Body of pancreas (tissue), 4 donors: ENCODE measurements around the gene FOS. TPM values are rescaled to one million over a fixed set of nuclear protein-coding genes. Genes with fewer than 3 reads are reported as not detected.

Source experiments
- ATAC-seq: fragments of 150-250 bp; one replicate; pipeline ENCODE4 v1.9.1; 2016
- DNase-seq, 4 donors: peaks; one replicate each; pipeline ENCODE4 v3.0.0-alpha.2; 2019
- H3K27ac ChIP-seq, 4 donors: fragments of 200-600 bp; sonication (generic); 1 replicate in 3 of 4; 2 replicates in 1 of 4; pipeline versions ENCODE4 v1.5.1 to v1.6.1; 2016 to 2019; ENCODE audit warnings: mild to moderate bottlenecking in 1 of 4, mixed read lengths in 1 of 4, moderate library complexity in 1 of 4
- H3K27me3 ChIP-seq, 2 donors: fragments of 200-600 bp; sonication (generic); one replicate each; pipeline ENCODE4 v1.6.0; 2016; ENCODE audit warnings: mild to moderate bottlenecking in 1 of 2
- H3K36me3 ChIP-seq, 2 donors: fragments of 200-600 bp; sonication (generic); replicated peaks in 1 of 2; 2 replicates each; pipeline ENCODE4 v1.5.1; 2016; ENCODE audit warnings: low read depth in 2 of 2; ENCODE audit not compliant: insufficient read depth in 1 of 2
- H3K4me1 ChIP-seq: fragments of 200-600 bp; sonication (generic); one replicate; pipeline ENCODE4 v1.6.0; 2016
- H3K4me3 ChIP-seq, 2 donors: fragments of 200-600 bp; sonication (generic); 1 replicate in 1 of 2; 2 replicates in 1 of 2; pipeline ENCODE4 v1.5.1; 2016 to 2019
- H3K9me3 ChIP-seq, 3 donors: fragments of 200-600 bp; sonication (generic); 1 replicate in 2 of 3; 2 replicates in 1 of 3; pipeline ENCODE4 v1.5.1; 2016
- CTCF ChIP-seq, 7 experiments: fragments of 450-650 bp in 4 of 7; fragments of 200-600 bp in 3 of 7; sonication (generic) in 3 of 7; IDR thresholded peaks; one replicate each; pipeline ENCODE4 v1.5.1; 2016 to 2019; ENCODE audit warnings: antibody characterized with exemption in 7 of 7
- POLR2A ChIP-seq, 3 donors: fragments of 450-650 bp; IDR thresholded peaks; one replicate each; pipeline ENCODE4 v1.6.1; 2016; ENCODE audit warnings: antibody characterized with exemption in 3 of 3, mild to moderate bottlenecking in 2 of 3
- WGBS, 2 donors: methylation state at CpG; one replicate each; pipeline ENCODE4 v1.1.5; 2017; 5-methylcytosine and 5-hydroxymethylcytosine counted together
- intact Hi-C: fragments of 100-400 bp; cut with DNase I; formaldehyde crosslinking; loops from one replicate; pipeline ENCODE4 v1.15.1; 2023
- total RNA-seq, 2 donors: library from RNA; depleted of rRNA; stranded (reverse); fragments of >200 nt; gene quantifications; one replicate each; pipeline ENCODE4 v1.1.0, GENCODE V29; 2016

FOS gene
- total RNA-seq, 2 donors from 2014 or later = 412 to 1,093 TPM

GRCh38 chr14:75297411-75298040, 18.9 kb downstream of the FOS start:
- no peaks in the 10 kb centered on the region for H3K36me3 ChIP-seq
- DNase-seq (peak in 1 of 4 donors; percentile 55), ATAC-seq (no peak)
- TF ChIP-seq POLR2A (IDR thresholded peaks at IDR 0.05) = no peak
- no peak for TF ChIP-seq CTCF (IDR thresholded peaks at IDR 0.05)
- WGBS, 2 donors = 84 to 90% methylated on average over 10 of the region's 10 CpGs
- H3K4me3 ChIP-seq = no peak overlapping the region
- peak overlapping the region in 2 of 4 donors; percentile 43 to 93 for H3K27ac ChIP-seq
- no peaks in the 10 kb centered on the region for H3K9me3 ChIP-seq
- H3K27me3 ChIP-seq = no peaks in the 10 kb centered on the region
- intact Hi-C loops = no loop called here
- peaks cover 28% of the 10 kb centered on the region for H3K4me1 ChIP-seq

DNA sequence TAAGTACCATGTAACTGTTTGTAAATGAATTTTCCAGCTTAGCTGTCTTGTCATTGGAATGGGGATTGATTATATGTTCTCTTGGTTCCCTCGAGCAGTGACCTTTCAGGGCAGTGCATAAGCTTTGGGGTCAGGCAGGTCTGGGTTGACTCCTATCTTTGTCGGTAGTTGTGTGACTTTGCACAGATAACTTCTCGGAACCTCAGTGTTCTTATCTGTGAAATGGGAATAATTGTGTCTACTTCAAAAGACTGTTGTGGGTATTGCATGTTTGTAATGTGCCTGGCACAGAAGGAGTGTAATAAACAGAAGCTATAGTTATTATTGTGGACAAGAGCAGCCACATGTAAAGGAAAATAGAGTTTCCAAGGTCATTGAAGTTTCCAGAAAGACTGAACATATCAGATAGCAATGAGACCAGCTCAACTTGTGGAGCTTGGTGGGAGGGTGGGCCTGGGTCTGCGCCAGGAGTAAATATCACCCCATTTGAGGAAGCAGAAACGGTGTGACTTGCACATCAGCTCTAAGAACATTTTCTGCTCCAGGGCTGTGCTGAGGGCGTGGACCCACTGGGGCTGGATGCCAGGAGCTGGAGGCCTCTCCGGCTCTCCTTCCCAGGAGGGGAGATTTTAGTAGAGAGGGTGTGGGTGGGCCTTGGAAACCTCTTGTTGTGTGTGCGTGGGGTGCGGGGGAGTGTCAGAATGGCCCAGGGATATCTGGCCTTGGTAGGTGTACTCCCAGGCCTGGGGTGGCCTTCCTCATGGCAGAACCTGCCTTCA, 19.7 kb downstream of the FOS start:
- no peaks in the 10 kb centered on the region for H3K9me3 ChIP-seq
- peak overlapping the region in 2 of 4 donors; percentile 33 to 93 for H3K27ac ChIP-seq
- peak in 3 of 4 donors; percentile 37 to 67 (median 45) for DNase-seq
- intact Hi-C loops = no loop called here
- no peak overlapping the region for H3K4me3 ChIP-seq
- no peak for ATAC-seq
- H3K27me3 ChIP-seq = no peaks in the 10 kb centered on the region
- peaks cover 28% of the 10 kb centered on the region for H3K4me1 ChIP-seq
- WGBS, 2 donors = 60 to 64% methylated on average over 6 to 9 of the region's 9 CpGs
- peak in 1 of 3 donors; percentile 20 for TF ChIP-seq POLR2A (IDR thresholded peaks at IDR 0.05)
- TF ChIP-seq CTCF (IDR thresholded peaks at IDR 0.05) = no peak
- H3K36me3 ChIP-seq = no peaks in the 10 kb centered on the region

DNA sequence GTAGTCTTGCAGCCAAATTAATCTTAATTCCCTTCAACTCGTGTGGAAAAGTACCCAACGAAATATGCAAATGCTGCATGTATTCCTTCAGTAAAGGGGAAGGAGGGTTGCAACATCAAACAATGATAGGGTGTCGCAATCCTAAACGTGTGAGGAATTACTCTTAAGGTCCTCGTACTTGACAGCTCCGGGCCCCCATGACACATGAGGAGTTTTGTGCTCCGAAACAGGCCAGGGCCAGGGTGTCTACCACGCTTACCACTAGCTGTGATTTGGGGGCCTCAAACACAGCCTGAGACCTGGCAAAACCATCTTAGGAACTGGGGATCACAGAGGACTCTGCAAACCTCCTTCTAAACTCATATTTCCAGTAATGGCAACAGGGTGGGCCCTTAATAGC, 20.4 kb downstream of the FOS start:
- intact Hi-C loops = no loop called here
- ATAC-seq (no peak), DNase-seq (peak in 3 of 4 donors; percentile 35 to 83 (median 39))
- no peaks in the 10 kb centered on the region for H3K36me3 ChIP-seq
- H3K27me3 ChIP-seq = no peaks in the 10 kb centered on the region
- H3K4me1 ChIP-seq = peaks cover 27% of the 10 kb centered on the region
- TF ChIP-seq POLR2A (IDR thresholded peaks at IDR 0.05) (peak in 1 of 3 donors; percentile 13), CTCF (IDR thresholded peaks at IDR 0.05) (no peak)
- H3K4me3 ChIP-seq = no peak overlapping the region
- WGBS, 2 donors = 44 to 57% methylated on average over 7 to 8 of the region's 8 CpGs
- peak overlapping the region in 2 of 4 donors; percentile 33 to 93 for H3K27ac ChIP-seq
- H3K9me3 ChIP-seq = no peaks in the 10 kb centered on the region

DNA sequence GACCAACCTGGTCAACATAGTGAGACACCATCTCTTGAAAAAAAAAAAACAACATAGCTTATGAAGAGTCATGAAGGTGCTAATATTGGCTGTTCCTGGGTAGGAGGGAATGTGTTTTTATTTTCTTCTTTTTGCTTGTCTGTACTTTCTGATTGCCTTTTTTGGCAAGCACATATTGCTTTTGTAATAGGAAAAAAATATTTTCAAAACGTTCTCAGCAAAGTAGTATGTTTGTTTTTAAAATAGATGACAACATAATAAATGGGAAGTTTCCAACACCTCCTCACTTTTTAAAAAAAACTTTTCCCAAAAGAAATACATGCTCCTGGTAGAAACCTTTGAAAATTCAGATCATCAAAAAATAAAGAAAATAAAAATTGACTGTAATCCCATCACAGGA, 20.9 kb downstream of the FOS start:
- peak overlapping the region in 2 of 4 donors; percentile 33 to 93 for H3K27ac ChIP-seq
- intact Hi-C loops = no loop called here
- ATAC-seq (no peak), DNase-seq (no peak)
- peaks cover 24% of the 10 kb centered on the region for H3K4me1 ChIP-seq
- no peaks in the 10 kb centered on the region for H3K27me3 ChIP-seq
- no peaks in the 10 kb centered on the region for H3K9me3 ChIP-seq
- H3K4me3 ChIP-seq = no peak overlapping the region
- H3K36me3 ChIP-seq = no peaks in the 10 kb centered on the region
- 7% methylated on average over 1 of the region's 1 CpG for WGBS, 2 donors
- TF ChIP-seq CTCF (IDR thresholded peaks at IDR 0.05) = no peak
- no peak for TF ChIP-seq POLR2A (IDR thresholded peaks at IDR 0.05)
